Prostate gland (tissue), 2 donors: ENCODE measurements around the gene ATP1B4. TPM values are rescaled to one million over a fixed set of nuclear protein-coding genes. Genes with fewer than 3 reads are reported as not detected.

Source experiments
- DNase-seq: peaks from one replicate; pipeline ENCODE4 v3.0.0-alpha.2; 2019; ENCODE audit warnings: low spot score
- H3K27ac ChIP-seq, 2 donors: fragments of 200-600 bp; sonication (generic); 2 replicates each; pipeline ENCODE4 v1.5.1; 2017 to 2019
- H3K27me3 ChIP-seq: fragments of 200-600 bp; sonication (generic); replicated peaks from 2 replicates; pipeline ENCODE4 v1.5.1; 2019; ENCODE audit not compliant: insufficient read depth
- H3K36me3 ChIP-seq, 2 donors: fragments of 200-600 bp; sonication (generic); 1 replicate in 1 of 2; 2 replicates in 1 of 2; pipeline versions ENCODE4 v1.5.1 to v1.8.1; 2017 to 2019
- H3K4me1 ChIP-seq: fragments of 200-600 bp; sonication (generic); replicated peaks from 2 replicates; pipeline ENCODE4 v1.5.1; 2019
- H3K4me3 ChIP-seq, 2 donors: fragments of 200-600 bp; sonication (generic); 2 replicates each; pipeline ENCODE4 v1.5.1; 2017 to 2019
- H3K9me3 ChIP-seq: fragments of 200-600 bp; sonication (generic); 2 replicates; pipeline ENCODE4 v1.5.1; 2017
- POLR2A ChIP-seq: fragments of 450-650 bp; IDR thresholded peaks from one replicate; pipeline ENCODE4 v1.6.1; 2016; ENCODE audit warnings: antibody characterized with exemption, mild to moderate bottlenecking
- POLR2AphosphoS5 ChIP-seq: sonication (generic); formaldehyde crosslinking; IDR thresholded peaks from one replicate; pipeline ENCODE4 v1.6.1; 2017; ENCODE audit warnings: antibody characterized with exemption
- WGBS: methylation state at CpG from one replicate; pipeline ENCODE4 v1.1.5; 2018; 5-methylcytosine and 5-hydroxymethylcytosine counted together
- intact Hi-C: fragments of 100-400 bp; cut with DNase I; formaldehyde crosslinking; loops from one replicate; pipeline ENCODE4 v1.14.2; 2022
- total RNA-seq, 2 donors: library from RNA; depleted of rRNA; stranded (reverse); fragments of >200 nt; gene quantifications; one replicate each; pipeline ENCODE4 v1.1.0, GENCODE V29; 2016
- TF ChIP-seq, protein P1 (sequence below), 4 experiments: fragments of 200-600 bp in 2 of 4; fragments of 450-650 bp in 2 of 4; sonication (generic) in 2 of 4; IDR thresholded peaks; 1 replicate in 3 of 4; 2 replicates in 1 of 4; pipeline ENCODE4 v1.5.1; 2016 to 2019; ENCODE audit warnings: antibody characterized with exemption in 4 of 4, mild to moderate bottlenecking in 2 of 4, moderate library complexity in 2 of 4

ATP1B4 gene
- total RNA-seq, 2 donors from 2014 or later: 0.50 TPM; not detected in 1

- no peak for DNase-seq
- H3K4me3 ChIP-seq: no peak overlapping the region
- H3K27me3 ChIP-seq: no peaks in the 10 kb centered on the region
- TF ChIP-seq POLR2A (no peak), POLR2AphosphoS5 (no peak)
- TF ChIP-seq, protein P1, sequence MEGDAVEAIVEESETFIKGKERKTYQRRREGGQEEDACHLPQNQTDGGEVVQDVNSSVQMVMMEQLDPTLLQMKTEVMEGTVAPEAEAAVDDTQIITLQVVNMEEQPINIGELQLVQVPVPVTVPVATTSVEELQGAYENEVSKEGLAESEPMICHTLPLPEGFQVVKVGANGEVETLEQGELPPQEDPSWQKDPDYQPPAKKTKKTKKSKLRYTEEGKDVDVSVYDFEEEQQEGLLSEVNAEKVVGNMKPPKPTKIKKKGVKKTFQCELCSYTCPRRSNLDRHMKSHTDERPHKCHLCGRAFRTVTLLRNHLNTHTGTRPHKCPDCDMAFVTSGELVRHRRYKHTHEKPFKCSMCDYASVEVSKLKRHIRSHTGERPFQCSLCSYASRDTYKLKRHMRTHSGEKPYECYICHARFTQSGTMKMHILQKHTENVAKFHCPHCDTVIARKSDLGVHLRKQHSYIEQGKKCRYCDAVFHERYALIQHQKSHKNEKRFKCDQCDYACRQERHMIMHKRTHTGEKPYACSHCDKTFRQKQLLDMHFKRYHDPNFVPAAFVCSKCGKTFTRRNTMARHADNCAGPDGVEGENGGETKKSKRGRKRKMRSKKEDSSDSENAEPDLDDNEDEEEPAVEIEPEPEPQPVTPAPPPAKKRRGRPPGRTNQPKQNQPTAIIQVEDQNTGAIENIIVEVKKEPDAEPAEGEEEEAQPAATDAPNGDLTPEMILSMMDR (IDR thresholded peaks at IDR 0.05): no peak
- 39% methylated on average over 3 of the region's 3 CpGs for WGBS
- intact Hi-C loops: no loop called here
- H3K27ac ChIP-seq: no peak overlapping the region
- no peaks in the 10 kb centered on the region for H3K9me3 ChIP-seq
- H3K36me3 ChIP-seq: no peaks in the 10 kb centered on the region
- H3K4me1 ChIP-seq: no peaks in the 10 kb centered on the region
Measured at GRCh38 chrX:120367402-120368109, 5.7 kb downstream of the ATP1B4 start.

DNA sequence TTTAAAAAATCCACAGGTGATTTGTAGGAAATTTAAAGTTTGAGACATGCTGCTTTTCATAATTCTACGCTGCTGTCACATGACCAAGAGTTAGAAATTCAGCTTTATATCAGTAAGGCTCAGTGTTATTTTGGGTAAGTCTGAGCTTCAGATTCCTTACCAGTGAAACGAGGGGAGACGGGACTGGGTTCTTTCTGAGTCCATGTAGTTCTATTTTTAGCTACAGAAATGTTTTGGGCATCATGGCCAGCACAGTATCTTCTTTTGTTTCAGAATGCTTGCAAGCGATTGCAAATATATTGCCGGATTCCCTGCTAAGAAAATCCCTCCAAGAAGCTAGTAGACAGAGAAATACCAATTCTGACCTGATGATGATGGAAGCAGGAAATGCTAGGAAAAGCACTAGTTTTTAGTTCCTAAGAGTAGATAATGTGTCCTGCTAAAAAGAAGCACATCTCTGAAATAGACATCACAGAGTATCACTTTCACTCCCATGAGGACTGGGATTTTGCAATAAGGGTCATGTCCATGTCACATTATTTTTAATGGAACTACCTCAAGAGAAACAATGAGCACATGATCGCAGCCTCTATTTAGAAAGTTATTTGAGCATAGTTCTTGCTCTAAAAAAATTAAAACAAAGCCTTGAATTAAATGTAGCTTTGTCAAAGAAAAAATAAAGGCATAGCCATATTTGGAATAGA lies 10.9 kb downstream of the ATP1B4 start:
- no peaks in the 10 kb centered on the region for H3K4me1 ChIP-seq
- no peak overlapping the region for H3K27ac ChIP-seq
- no peak overlapping the region for H3K4me3 ChIP-seq
- H3K27me3 ChIP-seq: no peaks in the 10 kb centered on the region
- intact Hi-C loops: loop anchor here (10.0 kb wide), 1 partner anchor 72 kb away; no protein-coding TSS in a partner anchor
- DNase-seq: no peak
- 60% methylated on average over 6 of the region's 6 CpGs for WGBS
- H3K36me3 ChIP-seq: no peaks in the 10 kb centered on the region
- H3K9me3 ChIP-seq: no peaks in the 10 kb centered on the region
- TF ChIP-seq POLR2A (no peak), POLR2AphosphoS5 (no peak)
- TF ChIP-seq, protein P1 (IDR thresholded peaks at IDR 0.05): no peak

GRCh38 chrX:120377179-120377578 lies 15.3 kb downstream of the ATP1B4 start:
- no peaks in the 10 kb centered on the region for H3K9me3 ChIP-seq
- DNase-seq: no peak
- H3K4me1 ChIP-seq: no peaks in the 10 kb centered on the region
- H3K27me3 ChIP-seq: no peaks in the 10 kb centered on the region
- no peak overlapping the region for H3K27ac ChIP-seq
- TF ChIP-seq, protein P1 (IDR thresholded peaks at IDR 0.05): no peak
- TF ChIP-seq POLR2AphosphoS5 (no peak), POLR2A (no peak)
- intact Hi-C loops: loop anchor here (10.0 kb wide), 1 partner anchor 68 kb away; no protein-coding TSS in a partner anchor
- 33% methylated on average over 3 of the region's 3 CpGs for WGBS
- no peaks in the 10 kb centered on the region for H3K36me3 ChIP-seq
- no peak overlapping the region for H3K4me3 ChIP-seq

- no peak overlapping the region for H3K4me3 ChIP-seq
- H3K36me3 ChIP-seq: no peaks in the 10 kb centered on the region
- DNase-seq: no peak
- no peaks in the 10 kb centered on the region for H3K27me3 ChIP-seq
- no peaks in the 10 kb centered on the region for H3K9me3 ChIP-seq
- WGBS: 79% methylated on average over 1 of the region's 1 CpG
- no peak overlapping the region for H3K27ac ChIP-seq
- intact Hi-C loops: loop anchor here (10.0 kb wide), 1 partner anchor 67 kb away; no protein-coding TSS in a partner anchor
- no peaks in the 10 kb centered on the region for H3K4me1 ChIP-seq
- TF ChIP-seq, protein P1 (IDR thresholded peaks at IDR 0.05): no peak
- TF ChIP-seq POLR2A: no peak
- TF ChIP-seq POLR2AphosphoS5: no peak
Measured at GRCh38 chrX:120377715-120378114, 15.8 kb downstream of the ATP1B4 start.
